Common myeloid progenitor, CD34-positive (primary cell): ENCODE data around the gene RHPN2.
A peak's percentile ranks its signal among the peaks of the same experiment; 100 is the strongest.
"Not testable (repeated sequence)": the region's sequence is repeated elsewhere in the genome, so short reads cannot be mapped to it uniquely, and the experiment has no call there.

Source experiments
- CTCF ChIA-PET: fragments of 350-600 bp; sonication (Branson Sonifier 250); formaldehyde crosslinking; loops from one replicate; lab custom pipeline; 2021; ENCODE audit warnings: antibody characterized with exemption; lab: Charles Lee
- POLR2A ChIA-PET: fragments of 350-600 bp; sonication (Branson Sonifier 250); formaldehyde crosslinking; loops from one replicate; lab custom pipeline; 2021; ENCODE audit warnings: antibody characterized with exemption; lab: Charles Lee
- DNase-seq, 3 donors: peaks; one replicate each; pipeline versions ENCODE4 v3.0.0 to v3.0.0-alpha.2; 2013
- H3K27ac ChIP-seq, 2 experiments: 1 replicate in 1 of 2; 2 replicates in 1 of 2; pipeline ENCODE4 v1.7.0; 2013; ENCODE audit warnings: inconsistent platforms in 2 of 2, low read length in 2 of 2, mild to moderate bottlenecking in 2 of 2, low read depth in 1 of 2, moderate library complexity in 1 of 2; ENCODE audit not compliant: severe bottlenecking in 2 of 2, insufficient read depth in 1 of 2, poor library complexity in 1 of 2
- H3K27me3 ChIP-seq, 5 experiments: replicated peaks in 2 of 5; 1 replicate in 3 of 5; 2 replicates in 2 of 5; pipeline versions ENCODE4 v1.6.1 to v1.7.0; 2013; ENCODE audit warnings: low read length in 4 of 5, mild to moderate bottlenecking in 2 of 5, moderate library complexity in 2 of 5, inconsistent platforms in 1 of 5; ENCODE audit not compliant: insufficient read depth in 5 of 5, control insufficient read depth in 4 of 5
- H3K36me3 ChIP-seq, 4 experiments: 1 replicate in 2 of 4; 2 replicates in 2 of 4; pipeline versions ENCODE4 v1.6.1 to v1.7.0; 2013; ENCODE audit warnings: low read length in 3 of 4, control low read depth in 1 of 4, mild to moderate bottlenecking in 1 of 4; ENCODE audit not compliant: control insufficient read depth in 4 of 4, insufficient read depth in 4 of 4
- H3K4me1 ChIP-seq, 4 experiments: 1 replicate in 3 of 4; 2 replicates in 1 of 4; pipeline versions ENCODE4 v1.6.1 to v1.7.1; 2013; ENCODE audit warnings: low read length in 3 of 4, mild to moderate bottlenecking in 3 of 4, control low read depth in 1 of 4, inconsistent platforms in 1 of 4, moderate library complexity in 1 of 4; ENCODE audit not compliant: control insufficient read depth in 4 of 4, insufficient read depth in 4 of 4; ENCODE audit errors: control extremely low read depth in 1 of 4
- H3K4me3 ChIP-seq, 7 experiments: 1 replicate in 4 of 7; 2 replicates in 3 of 7; pipeline versions ENCODE4 v1.5.1 to v1.7.0; 2013; ENCODE audit warnings: mild to moderate bottlenecking in 7 of 7, low read length in 6 of 7, moderate library complexity in 6 of 7, inconsistent platforms in 2 of 7, low read depth in 2 of 7, control low read depth in 1 of 7; ENCODE audit not compliant: insufficient read depth in 4 of 7, control insufficient read depth in 1 of 7; ENCODE audit errors: extremely low read depth in 1 of 7
- H3K9me3 ChIP-seq, 5 experiments: 1 replicate in 4 of 5; 2 replicates in 1 of 5; pipeline versions ENCODE4 v1.6.1 to v1.7.1; 2013; ENCODE audit warnings: low read length in 4 of 5, mild to moderate bottlenecking in 2 of 5, inconsistent platforms in 1 of 5, low read depth in 1 of 5, moderate library complexity in 1 of 5; ENCODE audit not compliant: control insufficient read depth in 4 of 5, insufficient read depth in 2 of 5; ENCODE audit errors: control extremely low read depth in 1 of 5
- WGBS: methylation state at CpG from one replicate; pipeline ENCODE4 v1.1.5; 2013; ENCODE audit not compliant: insufficient coverage; 5-methylcytosine and 5-hydroxymethylcytosine counted together

Gene RHPN2

DNA sequence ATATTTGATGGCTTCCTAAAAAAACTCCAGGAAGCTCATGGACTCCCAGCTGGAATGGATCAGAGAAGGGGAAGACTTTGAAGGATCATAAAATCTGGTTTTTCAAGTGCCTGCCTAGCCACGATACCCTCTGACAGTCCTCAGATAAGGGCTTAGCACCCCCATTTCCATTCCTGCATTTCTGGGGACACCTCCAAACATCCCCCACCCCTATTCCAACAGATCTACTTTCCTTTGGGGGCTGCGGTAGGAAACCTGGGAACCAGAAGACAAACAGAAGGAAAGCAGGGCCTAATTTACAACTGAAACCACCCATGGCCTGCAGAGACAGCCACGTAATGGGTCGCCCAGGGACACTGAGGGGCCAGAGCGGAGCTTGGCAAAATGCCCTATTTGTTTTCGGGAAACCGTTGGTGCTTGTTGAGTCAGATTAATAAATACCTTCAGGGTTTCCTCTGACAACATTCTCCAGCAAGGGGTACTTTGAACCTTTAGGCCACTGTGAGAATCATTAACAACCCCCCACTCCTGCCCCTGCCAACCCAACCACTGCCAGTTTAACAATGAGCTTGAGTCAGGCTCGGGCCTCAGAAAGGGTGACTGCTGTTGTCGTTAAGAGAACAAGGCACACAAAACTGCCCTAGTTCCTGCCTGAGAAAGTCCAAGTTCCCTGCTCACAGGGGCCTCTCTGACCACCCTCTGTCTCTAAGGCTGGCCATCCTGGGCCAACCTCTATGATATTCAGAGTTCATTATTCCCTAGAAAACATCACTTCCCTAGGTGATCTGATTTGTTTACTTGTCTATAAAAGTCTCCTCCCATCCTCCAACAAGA, 23.5 kb downstream of the RHPN2 start:
- H3K27ac ChIP-seq, result no peak overlapping the region
- WGBS, result 76% methylated on average over 5 of the region's 9 CpGs
- H3K4me3 ChIP-seq, result peak overlapping the region in 1 of 7 experiments; percentile 10
- peak in 1 of 3 donors; percentile 19 for DNase-seq
- no peaks in the 10 kb centered on the region for H3K36me3 ChIP-seq
- H3K9me3 ChIP-seq, result peaks cover 0 to 6% (median 0%) of the 10 kb centered on the region in 5 experiments
- H3K4me1 ChIP-seq, result peaks cover 0 to 16% (median 8%) of the 10 kb centered on the region in 4 experiments
- ChIA-PET CTCF (interaction anchor here (0.9 to 1.2 kb wide), 2 partner anchors 16 to 19 kb away, joined by 3 to 5 read pairs; no protein-coding TSS in a partner anchor), POLR2A (interaction anchor here (0.7 kb wide), 1 partner anchor 16 kb away, joined by 3 read pairs; no protein-coding TSS in a partner anchor)
- peaks cover 0 to 59% (median 17%) of the 10 kb centered on the region in 5 experiments for H3K27me3 ChIP-seq

DNA sequence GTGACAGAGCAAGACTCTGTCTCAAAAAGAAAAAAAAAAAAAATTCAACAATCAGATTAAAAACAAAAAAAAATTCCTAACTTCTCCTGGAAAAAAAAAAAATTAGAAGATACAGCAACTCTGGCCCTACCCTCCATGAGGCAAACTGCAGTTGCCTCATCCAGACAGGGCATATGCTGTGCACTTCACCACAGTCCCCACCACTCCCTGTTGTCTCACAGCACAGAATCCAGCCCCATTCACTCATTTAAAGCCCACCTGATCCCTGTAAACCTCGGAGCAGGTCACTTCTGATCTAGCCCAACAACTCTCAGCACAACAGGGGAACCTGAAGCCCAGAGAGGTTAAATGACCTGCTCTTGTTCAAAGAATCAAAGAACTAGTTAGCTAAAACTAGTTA, 24.9 kb downstream of the RHPN2 start:
- DNase-seq, result no peak
- Histone ChIP-seq H3K36me3 (no peaks in the 10 kb centered on the region), H3K4me3 (no peak overlapping the region), H3K27me3 (peaks cover 0 to 64% (median 17%) of the 10 kb centered on the region in 5 experiments), H3K9me3 (peaks cover 0 to 6% (median 0%) of the 10 kb centered on the region in 5 experiments), H3K27ac (no peak overlapping the region), H3K4me1 (peaks cover 0 to 16% (median 8%) of the 10 kb centered on the region in 4 experiments)
- ChIA-PET CTCF (interaction anchor here (1.2 kb wide), 1 partner anchor 18 kb away, joined by 3 read pairs; no protein-coding TSS in a partner anchor), POLR2A (no interaction called here)
- 100% methylated on average over 1 of the region's 1 CpG for WGBS

DNA sequence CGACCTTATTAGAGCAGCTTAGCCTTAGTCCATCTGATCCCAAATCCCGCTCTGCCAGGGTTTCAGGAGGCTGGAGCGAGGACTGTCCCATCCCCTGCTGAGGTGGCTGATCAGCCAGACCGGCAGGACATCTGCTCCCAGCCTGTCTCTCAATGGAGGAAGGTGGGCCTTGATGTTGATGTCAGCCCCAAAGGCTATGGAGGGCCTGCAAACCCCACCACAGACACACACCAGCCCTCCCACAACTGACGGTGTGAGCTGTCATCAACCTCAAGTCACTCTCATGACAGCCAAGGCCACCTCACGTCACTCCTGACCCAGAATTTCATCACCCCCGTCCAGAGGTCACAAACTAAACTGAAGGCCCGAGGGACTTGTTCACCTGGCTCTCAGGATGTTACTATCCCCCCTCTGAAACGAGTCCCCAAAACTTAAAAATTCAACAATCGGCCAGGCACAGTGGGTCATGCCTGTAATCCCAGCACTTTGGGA, 25.5 kb downstream of the RHPN2 start:
- Histone ChIP-seq H3K27ac (no peak overlapping the region), H3K9me3 (peaks cover 0 to 6% (median 0%) of the 10 kb centered on the region in 5 experiments), H3K4me3 (no peak overlapping the region), H3K4me1 (peaks cover 0 to 16% (median 8%) of the 10 kb centered on the region in 4 experiments), H3K27me3 (peaks cover 0 to 61% (median 17%) of the 10 kb centered on the region in 5 experiments), H3K36me3 (no peaks in the 10 kb centered on the region)
- 91% methylated on average over 10 of the region's 10 CpGs for WGBS
- ChIA-PET POLR2A (interaction anchor here (0.6 kb wide), 1 partner anchor 66 kb away, joined by 3 read pairs; no protein-coding TSS in a partner anchor), CTCF (no interaction called here)
- no peak for DNase-seq

DNA sequence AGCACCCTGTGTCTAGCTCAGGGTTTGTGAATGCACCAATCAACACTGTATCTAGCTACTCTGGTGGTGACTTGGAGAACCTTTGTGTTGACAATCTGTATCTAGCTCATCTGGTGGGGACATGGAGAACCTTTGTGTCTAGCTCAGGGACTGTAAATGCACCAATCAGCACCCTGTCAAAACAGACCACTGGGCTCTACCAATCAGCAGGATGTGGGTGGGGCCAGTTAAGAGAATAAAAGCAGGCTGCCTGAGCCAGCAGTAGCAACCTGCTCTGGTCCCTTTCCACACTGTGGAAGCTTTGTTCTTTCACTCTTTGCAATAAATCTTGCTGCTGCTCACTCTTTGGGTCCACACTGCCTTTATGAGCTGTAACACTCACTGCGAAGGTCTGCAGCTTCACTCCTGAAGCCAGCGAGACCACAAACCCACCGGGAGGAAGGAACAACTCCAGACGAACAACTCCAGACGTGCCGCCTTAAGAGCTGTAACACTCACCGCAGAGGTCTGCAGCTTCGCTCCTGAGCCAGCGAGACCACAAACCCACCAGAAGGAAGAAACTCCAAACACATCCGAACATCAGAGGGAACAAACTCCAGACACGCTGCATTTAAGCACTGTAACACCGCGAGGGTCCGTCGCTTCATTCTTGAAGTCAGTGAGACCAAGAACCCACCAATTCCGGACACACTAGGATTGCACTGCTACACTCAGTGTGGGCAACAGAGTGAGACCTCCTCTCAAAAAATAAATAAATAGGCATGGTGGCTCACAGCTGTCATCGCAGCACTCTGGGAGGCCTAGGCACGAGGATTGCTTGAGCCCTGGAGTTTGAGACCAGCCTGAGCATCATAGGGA, 27.3 kb downstream of the RHPN2 start:
- H3K36me3 ChIP-seq, CTCF ChIA-PET, H3K27ac ChIP-seq, H3K9me3 ChIP-seq, POLR2A ChIA-PET: not testable (repeated sequence)
- Histone ChIP-seq H3K27me3 (peaks cover 0 to 52% (median 27%) of the 10 kb centered on the region in 5 experiments), H3K4me1 (peaks cover 0 to 16% (median 8%) of the 10 kb centered on the region in 4 experiments), H3K4me3 (peak overlapping the region in 2 of 7 experiments; percentile 1 to 19)
- 7% methylated on average over 14 of the region's 18 CpGs for WGBS
- DNase-seq, result peak; percentile 32 to 72 (median 68)

DNA sequence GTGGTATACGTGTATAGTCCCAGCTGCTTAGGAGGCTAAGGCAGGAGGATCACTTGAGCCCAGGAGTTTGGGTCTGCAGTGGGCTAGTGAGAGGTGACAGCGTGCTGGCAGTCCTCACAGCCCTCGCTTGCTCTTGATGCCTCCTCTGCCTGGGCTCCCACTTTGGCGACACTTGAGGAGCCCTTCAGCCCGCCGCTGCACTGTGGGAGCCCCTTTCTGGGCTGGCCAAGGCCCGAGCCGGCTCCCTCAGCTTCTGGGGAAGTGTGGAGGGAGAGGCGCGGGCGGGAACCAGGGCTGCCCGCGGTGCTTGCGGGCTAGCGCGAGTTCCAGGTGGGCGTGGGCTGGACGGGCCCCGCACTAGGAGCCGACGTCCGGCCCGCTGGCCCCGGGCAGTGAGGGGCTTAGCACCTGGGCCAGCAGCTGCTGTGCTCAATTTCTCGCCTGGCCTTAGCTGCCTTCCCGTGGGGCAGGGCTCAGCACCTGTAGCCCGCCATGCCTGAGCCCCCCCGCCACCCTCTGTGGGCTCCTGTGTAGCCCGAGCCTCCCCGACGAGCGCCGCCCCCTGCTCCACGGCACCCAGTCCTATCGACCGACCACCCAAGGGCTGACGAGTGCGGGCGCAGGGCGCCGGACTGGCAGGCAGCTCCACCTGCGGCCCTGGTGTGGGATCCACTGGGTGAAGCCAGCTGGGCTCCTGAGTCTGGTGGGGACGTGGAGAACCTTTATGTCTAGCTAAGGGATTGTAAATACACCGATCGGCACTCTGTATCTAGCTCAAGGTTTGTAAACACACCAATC, 28.1 kb downstream of the RHPN2 start:
- H3K27ac ChIP-seq, POLR2A ChIA-PET, H3K36me3 ChIP-seq, H3K9me3 ChIP-seq, DNase-seq, H3K4me3 ChIP-seq: not testable (repeated sequence)
- Histone ChIP-seq H3K27me3 (peaks cover 0 to 51% (median 23%) of the 10 kb centered on the region in 5 experiments), H3K4me1 (peaks cover 0 to 16% (median 8%) of the 10 kb centered on the region in 4 experiments)
- WGBS, result 96% methylated on average over 31 of the region's 45 CpGs
- CTCF ChIA-PET, result interaction anchor here (1.4 kb wide), 1 partner anchor 89 kb away, joined by 3 read pairs; no protein-coding TSS in a partner anchor

DNA sequence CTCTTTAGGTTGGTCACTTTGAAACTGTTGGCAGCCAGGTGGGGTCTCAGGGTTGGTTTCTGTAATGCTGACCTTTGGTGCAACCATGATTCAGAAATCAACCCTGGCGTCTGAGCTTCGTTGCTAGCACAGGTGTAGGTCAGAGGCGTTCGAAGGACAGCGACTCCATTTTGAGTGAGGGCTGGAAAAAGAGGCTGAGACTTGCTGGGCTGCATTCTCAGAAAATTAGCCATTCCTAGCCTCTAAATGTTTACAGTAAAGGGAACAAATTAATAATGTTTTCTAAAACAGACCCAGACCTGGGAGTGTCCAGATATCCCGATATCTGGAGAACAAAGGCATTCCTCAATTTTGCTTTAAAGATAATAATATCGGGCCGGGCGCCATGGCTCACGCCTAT, 29.2 kb downstream of the RHPN2 start:
- Histone ChIP-seq H3K27ac (no peak overlapping the region), H3K9me3 (peaks cover 0 to 6% (median 3%) of the 10 kb centered on the region in 5 experiments), H3K4me3 (no peak overlapping the region), H3K36me3 (no peaks in the 10 kb centered on the region), H3K4me1 (peaks cover 0 to 16% (median 8%) of the 10 kb centered on the region in 4 experiments), H3K27me3 (peaks cover 0 to 49% (median 16%) of the 10 kb centered on the region in 5 experiments)
- WGBS, result 95% methylated on average over 7 of the region's 10 CpGs
- CTCF ChIA-PET, result interaction anchor here (1.4 kb wide), 1 partner anchor 90 kb away, joined by 3 read pairs; no protein-coding TSS in a partner anchor
- DNase-seq, result no peak
- POLR2A ChIA-PET, result no interaction called here
